ENCODE results near the gene EML3. TPM values are rescaled to one million over a fixed set of nuclear protein-coding genes. Genes with fewer than 3 reads are reported as not detected.
"Not testable (repeated sequence)": the region's sequence is repeated elsewhere in the genome, so short reads cannot be mapped to it uniquely, and the experiment has no call there.

Gene EML3
- polyA plus RNA-seq, 1 donor, result 15.3 TPM

DNA sequence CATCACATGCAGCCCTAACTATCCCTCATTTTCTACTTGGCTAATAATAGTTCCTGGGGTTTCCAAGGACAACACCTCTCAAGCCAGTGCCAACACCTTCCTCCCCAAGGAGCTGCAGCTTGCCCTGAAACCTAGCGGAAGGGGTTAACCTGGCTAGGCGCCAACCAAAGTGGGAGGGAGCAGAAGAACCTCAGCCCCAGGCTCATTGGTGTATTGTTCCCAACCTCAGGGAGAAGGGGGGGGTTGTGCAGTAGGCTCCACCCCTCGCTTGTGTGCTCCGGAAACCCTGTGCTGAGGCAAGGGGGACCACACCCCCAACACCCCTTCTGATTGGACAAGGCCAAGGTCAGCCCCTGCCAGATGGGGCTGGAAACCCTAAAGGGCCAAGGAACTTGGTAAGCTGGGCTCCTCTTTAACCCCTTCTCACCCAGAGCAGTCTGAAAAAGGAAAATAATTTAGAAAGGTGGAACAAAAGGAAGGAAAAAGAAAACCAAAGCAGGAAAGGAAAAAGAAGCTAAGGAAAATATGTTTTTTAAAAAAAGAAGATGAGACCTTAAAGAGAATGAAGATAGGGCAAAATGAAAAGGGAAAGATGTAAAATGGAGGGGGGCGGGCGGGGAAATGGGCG is 13.4 kb downstream of the EML3 start:
- peak; percentile 94 for DNase-seq (ENCODE audit: low read depth)

DNA sequence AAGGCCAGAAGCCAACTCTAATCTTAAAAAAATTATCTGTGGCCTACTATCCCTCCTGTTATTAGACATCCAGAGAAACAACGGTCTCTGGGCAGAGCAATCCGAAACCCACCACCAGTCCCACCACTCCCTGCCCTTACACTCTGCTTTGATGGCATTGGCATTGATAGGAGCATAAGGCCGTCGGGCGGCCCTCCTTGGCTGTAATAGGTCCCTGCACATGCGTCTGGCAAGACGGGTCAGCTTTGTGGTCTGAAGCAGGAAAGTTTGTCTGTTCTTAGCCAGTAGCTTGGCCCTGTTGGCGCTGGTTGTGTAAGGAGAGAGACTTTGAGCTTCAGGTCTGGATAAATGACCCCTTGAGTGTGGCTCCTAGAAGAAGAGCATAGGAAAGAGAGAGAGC is 17.5 kb downstream of the EML3 start:
- no peak for DNase-seq (ENCODE audit: low read depth)

DNA sequence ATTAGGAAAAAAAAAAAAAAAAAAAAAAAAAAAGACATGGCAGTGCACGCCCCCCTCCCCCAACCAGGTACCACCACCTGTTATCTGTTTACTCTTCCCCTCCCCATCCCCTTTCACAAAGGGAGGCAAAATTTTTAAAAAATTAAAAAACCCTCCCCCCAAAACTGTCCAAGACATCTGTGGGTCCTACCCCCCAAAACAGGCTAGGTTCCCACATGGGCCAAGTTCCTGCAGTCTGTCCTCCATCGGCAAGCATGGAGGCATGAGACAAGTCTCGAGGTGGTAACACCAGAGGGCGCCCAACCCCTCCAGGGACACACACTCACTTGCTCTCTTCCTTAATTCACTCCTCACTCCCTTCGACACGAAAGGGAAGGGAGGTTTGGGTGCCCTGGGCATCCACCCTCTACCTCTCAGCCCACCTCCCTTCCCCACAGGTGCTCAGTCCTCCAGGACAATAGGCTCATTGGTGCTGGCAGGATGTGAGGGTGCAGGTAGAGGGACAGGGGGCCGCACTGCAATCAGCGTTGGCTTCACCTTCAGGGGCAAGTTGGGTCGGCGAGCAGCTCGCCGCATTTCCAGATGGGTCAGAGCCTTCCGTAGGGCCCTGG is 19.0 kb downstream of the EML3 start:
- no peak for DNase-seq (ENCODE audit: low read depth)

DNA sequence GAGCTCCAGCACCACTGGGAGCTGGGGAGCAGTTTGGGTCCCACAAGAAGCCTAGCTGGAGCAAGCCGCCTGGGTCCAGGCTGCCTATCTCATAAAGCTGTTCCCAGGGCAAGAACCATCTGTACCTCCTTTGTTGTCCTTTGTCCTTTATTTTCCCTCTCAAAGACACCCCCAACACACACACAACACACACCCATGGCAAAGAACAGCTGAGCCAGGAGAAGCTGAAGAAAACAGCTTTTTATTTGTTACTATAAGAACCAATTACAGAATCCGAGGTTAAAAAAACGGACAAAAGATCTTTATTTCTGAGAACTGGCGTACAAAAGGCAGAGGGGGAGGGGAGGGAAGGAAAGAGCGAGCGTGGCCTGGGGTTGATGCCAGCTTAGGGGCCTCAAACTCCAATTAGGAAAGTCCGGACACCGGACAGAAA is 19.6 kb downstream of the EML3 start:
- no peak for DNase-seq (ENCODE audit: low read depth)

GRCh38 chr11:62592146-62592815 is 20.3 kb downstream of the EML3 start:
- DNase-seq (ENCODE audit: low read depth), result no peak

- DNase-seq (ENCODE audit: low read depth), result peak; percentile 98
Measured at GRCh38 chr11:62591448-62592145, 21.0 kb downstream of the EML3 start, which contains the start of gene TUT1. TSS of gene TUT1 (minus strand) at chr11:62591523. CDS start at chr11:62591485, 38 bp downstream.

- DNase-seq (ENCODE audit: low read depth), result no peak
Measured at GRCh38 chr11:62588966-62589637, 23.5 kb downstream of the EML3 start.

GRCh38 chr11:62585356-62585755 is 27.2 kb downstream of the EML3 start:
- DNase-seq (ENCODE audit: low read depth), result not testable (repeated sequence)

- not testable (repeated sequence) for DNase-seq (ENCODE audit: low read depth)
Measured at GRCh38 chr11:62581735-62582134, 30.8 kb downstream of the EML3 start.

GRCh38 chr11:62580959-62581715 is 31.4 kb downstream of the EML3 start:
- DNase-seq (ENCODE audit: low read depth), result no peak

DNA sequence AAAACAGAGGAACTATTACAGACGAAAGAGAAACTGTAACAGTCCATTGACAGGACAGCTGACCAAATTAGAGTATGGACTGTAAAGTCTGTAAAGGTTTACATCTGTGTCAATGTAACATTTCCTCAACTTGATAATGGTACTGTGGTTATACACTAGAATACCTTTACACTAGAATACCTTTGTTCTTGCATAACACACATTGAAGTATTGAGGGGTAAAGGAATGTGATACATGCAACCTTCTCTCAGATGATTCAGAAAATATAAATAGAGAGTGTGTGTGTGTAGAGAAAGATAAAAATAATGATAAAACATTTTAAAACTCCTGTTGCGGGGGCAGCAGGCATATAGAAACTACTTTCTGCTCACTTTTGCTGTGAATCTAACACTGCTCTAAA is 33.3 kb downstream of the EML3 start:
- DNase-seq (ENCODE audit: low read depth), result no peak

GRCh38 chr11:62578541-62578940 is 34.0 kb downstream of the EML3 start:
- no peak for DNase-seq (ENCODE audit: low read depth)

GRCh38 chr11:62577046-62577714 is 35.4 kb downstream of the EML3 start:
- no peak for DNase-seq (ENCODE audit: low read depth)

DNA sequence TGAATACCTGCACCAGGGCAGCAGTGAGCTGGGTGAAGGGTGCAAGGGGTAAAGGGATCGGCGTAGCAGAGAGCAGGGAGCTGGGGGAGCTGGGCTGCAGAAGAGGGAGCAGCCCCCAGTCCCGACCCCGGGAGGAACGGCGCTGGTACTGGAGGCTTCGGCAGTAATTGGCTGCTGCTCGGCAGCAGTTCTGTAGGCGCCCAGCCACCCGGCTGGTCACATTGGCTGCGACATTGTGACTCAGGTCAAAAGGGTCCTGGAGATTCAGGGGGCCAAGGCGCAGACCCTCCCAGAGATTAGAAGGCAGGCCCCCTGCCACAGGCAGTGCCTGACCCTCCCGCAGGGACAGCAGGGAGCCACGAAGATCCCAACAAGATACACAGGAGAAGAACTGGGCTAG is 36.7 kb downstream of the EML3 start:
- no peak for DNase-seq (ENCODE audit: low read depth)

- no peak for DNase-seq (ENCODE audit: low read depth)
Measured at GRCh38 chr11:62575156-62575555, 37.4 kb downstream of the EML3 start.

DNA sequence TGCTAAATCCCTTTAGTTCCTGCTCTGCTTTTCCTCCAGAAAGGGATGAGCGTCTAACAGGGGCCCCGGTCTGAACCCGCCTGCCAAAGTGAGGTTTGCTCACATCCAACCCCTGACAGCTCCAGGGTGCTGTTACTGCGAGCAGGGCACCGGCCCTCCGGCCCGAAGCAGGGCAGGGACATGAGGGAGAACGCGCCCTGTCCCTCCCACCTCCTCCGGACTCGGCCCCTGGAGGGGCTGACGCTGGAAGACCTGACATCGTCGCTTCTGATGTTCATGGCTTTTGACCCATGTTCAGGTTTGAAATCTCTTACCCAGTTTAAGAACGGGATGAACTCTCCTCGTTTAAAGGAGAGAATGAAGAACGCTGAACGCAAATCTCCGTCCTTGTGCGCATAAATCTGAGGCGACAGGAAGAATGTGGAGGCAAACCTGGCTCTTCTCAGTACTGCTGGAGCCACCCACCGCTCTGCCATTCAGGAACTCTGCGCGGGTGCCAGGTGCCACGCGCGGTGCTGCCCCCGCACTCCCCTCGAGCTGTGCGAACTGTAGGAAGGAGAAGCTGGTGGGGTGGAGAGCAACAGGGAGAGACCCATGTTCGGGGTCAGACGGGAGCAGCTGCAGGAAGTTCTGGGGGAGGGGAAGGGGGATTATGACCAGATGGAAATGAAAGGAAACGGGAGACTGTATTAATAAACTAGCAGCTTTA is 38.1 kb downstream of the EML3 start:
- DNase-seq (ENCODE audit: low read depth), result no peak

DNA sequence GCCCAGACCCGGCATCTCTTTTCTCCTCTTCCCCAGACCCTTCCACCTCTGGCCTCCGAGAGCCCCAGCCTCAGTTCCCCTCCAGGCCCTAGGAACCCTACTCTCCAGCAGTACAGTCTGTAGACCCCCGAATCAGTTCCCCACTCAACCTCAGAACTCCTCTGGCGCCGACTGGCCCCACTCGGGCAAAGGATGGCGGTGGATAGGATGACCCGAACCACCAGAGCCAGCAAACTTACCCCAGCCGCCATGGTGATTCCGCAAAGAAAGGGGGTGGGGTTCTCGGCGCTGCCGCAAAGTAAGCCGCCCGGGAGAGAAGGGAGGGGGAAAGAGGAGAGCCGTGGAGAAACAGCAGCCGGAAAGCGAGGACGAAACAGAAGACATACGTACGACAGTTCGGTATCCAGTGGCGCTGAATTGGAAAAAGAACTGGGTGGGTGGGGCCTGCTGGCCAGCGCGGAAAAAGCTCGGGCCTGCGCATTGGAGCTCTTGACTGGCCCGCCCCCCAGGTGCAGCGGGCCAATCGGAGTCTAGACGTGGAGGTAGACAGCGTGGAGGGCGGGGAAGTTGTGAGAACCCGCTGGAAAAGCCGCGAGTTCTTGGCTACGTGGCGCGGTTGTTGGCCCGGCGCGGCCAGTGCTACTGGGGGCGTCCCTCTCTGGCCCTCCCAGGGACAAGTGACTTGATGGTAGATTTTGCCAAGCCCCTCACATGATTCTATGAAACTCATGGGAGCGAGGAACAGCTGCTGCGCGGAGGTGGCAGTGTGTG is 38.8 kb downstream of the EML3 start, which contains the start of gene EEF1G:
Gene EEF1G (minus strand): TSS at position 300 of the 771 bp plus-strand sequence. CDS start 49 bp downstream, at position 251.
- DNase-seq (ENCODE audit: low read depth), result peak; percentile 99

DNA sequence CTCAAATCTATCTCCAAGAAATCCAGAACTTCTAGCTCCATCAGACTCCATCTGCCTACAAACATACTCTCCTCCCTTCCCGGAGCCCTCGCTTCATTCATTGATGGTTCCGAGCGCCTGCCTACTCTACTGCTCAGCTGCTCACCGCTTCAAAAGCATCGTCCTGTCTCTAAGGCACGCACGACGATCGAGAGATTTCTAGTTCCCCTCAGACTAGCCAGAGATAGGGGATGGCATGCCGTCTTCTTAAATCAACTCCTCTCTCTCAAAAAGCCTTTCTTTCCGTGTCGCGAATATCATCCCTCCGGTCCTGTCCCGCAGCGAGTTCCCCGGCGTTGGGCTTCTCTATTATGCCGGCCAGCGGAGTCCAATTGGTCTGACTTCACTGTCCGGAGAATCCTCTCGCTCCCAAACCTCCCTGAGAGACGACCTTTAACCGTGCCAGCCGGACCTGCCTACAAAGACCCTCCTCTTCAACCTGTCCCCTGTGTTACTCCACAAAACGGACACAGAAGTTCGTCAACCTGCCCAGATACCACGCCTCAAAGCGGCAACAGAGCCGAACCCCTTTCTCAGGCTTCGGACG is 39.5 kb downstream of the EML3 start:
- no peak for DNase-seq (ENCODE audit: low read depth)

GRCh38 chr11:62572431-62572830 is 40.1 kb downstream of the EML3 start:
- DNase-seq (ENCODE audit: low read depth), result no peak

Measured in forelimb muscle (tissue), 1 donor.